Left lung (tissue), 10 donors: ENCODE data around the gene ZNF653. TPM values are rescaled to one million over a fixed set of nuclear protein-coding genes. Genes with fewer than 3 reads are reported as not detected.

ENCODE experiments used
- ATAC-seq: fragments of 200-7000 bp; cut with Tn5 transposase; one replicate; pipeline ENCODE4 v1.9.1; 2020; ENCODE audit warnings: moderate library complexity
- DNase-seq, 4 donors: peaks; one replicate each; pipeline ENCODE4 v3.0.0-alpha.2; 2013 to 2020
- H3K27ac ChIP-seq, 2 donors: fragments of 200-600 bp; sonication (generic) in 1 of 2; one replicate each; pipeline versions ENCODE4 v1.5.0 to v1.8.0; 2020 to 2021
- H3K27me3 ChIP-seq, 2 donors: fragments of 200-600 bp; sonication (generic) in 1 of 2; one replicate each; pipeline versions ENCODE4 v1.5.0 to v1.8.0; 2020 to 2021
- H3K36me3 ChIP-seq, 2 donors: fragments of 200-600 bp; sonication (generic) in 1 of 2; one replicate each; pipeline versions ENCODE4 v1.5.0 to v1.8.0; 2020 to 2021
- H3K4me1 ChIP-seq, 2 donors: fragments of 200-600 bp; one replicate each; pipeline ENCODE4 v1.8.0; 2021
- H3K4me3 ChIP-seq, 2 donors: fragments of 200-600 bp; sonication (generic) in 1 of 2; one replicate each; pipeline versions ENCODE4 v1.5.0 to v1.8.0; 2020 to 2021; ENCODE audit warnings: mild to moderate bottlenecking in 1 of 2
- H3K9me3 ChIP-seq, 2 donors: fragments of 200-600 bp; sonication (generic) in 1 of 2; one replicate each; pipeline versions ENCODE4 v1.5.0 to v1.8.0; 2020 to 2021
- intact Hi-C, 2 donors: fragments of 100-400 bp; cut with DNase I; formaldehyde crosslinking; loops; one replicate each; pipeline versions ENCODE4 v1.11.2 to v1.14.2; 2022
- polyA plus RNA-seq, 6 donors: library from polyadenylated mRNA; unstranded; fragments of 120-200 nt; gene quantifications; one replicate each; pipeline ENCODE4 v1.2.1, GENCODE V29; 2013; ENCODE audit not compliant: insufficient read length in 6 of 6
- total RNA-seq, 2 donors: library from RNA; stranded (reverse); fragmentation: NEBNext Ultra II Directional; extraction: Animal tissue kit (Norgen Biotek cat#: 25700); gene quantifications; one replicate each; pipeline ENCODE4 v1.2.1, GENCODE V29; 2021
- TF ChIP-seq, protein P1 (sequence below), 2 donors: fragments of 200-600 bp; sonication (generic) in 1 of 2; IDR thresholded peaks; one replicate each; pipeline versions ENCODE4 v1.5.0 to v1.8.0; 2021; ENCODE audit warnings: antibody characterized with exemption in 2 of 2
- donor health status: DM: no; HTN: yes; CAD: no.
- donor health status: DM: no; HTN: no; CAD: no.

Gene ZNF653
- total and polyA plus RNA-seq, 8 donors, result 7.3 to 10.1 (median 8.3) TPM

DNA sequence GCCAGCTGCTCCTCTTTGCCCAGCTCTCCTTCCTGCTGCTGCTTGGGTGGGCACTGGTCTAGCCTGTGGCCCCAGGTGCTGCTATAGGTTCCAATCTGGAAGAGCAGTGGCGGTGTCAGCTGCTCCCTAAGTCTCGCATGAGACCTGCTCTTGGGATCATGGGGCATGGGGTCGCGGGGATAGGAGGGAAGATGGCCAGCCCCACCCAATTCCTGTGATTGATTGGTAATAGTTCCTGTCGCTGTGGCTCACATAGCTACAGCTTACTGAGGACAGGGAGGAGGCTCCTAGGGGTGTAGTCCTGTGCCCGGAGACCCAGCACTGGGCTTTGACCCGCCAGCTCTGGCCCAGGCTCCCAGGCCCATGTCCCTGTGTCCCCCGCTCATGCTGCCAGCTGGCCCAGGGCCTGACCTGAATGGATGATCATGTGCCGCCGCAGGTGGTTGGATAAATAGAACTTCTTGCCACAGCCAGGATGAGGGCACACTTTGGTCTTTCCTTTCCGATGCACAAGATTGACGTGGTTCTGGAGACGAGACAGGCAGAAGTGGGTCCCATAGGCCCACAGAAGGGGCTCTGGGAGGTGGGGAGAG is 20.3 kb downstream of the ZNF653 start:
- H3K9me3 ChIP-seq, result no peaks in the 10 kb centered on the region
- TF ChIP-seq, protein P1, sequence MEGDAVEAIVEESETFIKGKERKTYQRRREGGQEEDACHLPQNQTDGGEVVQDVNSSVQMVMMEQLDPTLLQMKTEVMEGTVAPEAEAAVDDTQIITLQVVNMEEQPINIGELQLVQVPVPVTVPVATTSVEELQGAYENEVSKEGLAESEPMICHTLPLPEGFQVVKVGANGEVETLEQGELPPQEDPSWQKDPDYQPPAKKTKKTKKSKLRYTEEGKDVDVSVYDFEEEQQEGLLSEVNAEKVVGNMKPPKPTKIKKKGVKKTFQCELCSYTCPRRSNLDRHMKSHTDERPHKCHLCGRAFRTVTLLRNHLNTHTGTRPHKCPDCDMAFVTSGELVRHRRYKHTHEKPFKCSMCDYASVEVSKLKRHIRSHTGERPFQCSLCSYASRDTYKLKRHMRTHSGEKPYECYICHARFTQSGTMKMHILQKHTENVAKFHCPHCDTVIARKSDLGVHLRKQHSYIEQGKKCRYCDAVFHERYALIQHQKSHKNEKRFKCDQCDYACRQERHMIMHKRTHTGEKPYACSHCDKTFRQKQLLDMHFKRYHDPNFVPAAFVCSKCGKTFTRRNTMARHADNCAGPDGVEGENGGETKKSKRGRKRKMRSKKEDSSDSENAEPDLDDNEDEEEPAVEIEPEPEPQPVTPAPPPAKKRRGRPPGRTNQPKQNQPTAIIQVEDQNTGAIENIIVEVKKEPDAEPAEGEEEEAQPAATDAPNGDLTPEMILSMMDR (IDR thresholded peaks at IDR 0.05), result no peak
- peaks cover 0 to 43% of the 10 kb centered on the region in 2 donors for H3K36me3 ChIP-seq
- no peak for ATAC-seq
- intact Hi-C loops, result no loop called here
- H3K4me1 ChIP-seq, result peaks cover 10 to 32% of the 10 kb centered on the region in 2 donors
- H3K4me3 ChIP-seq, result no peak overlapping the region
- H3K27me3 ChIP-seq, result peaks cover 27 to 36% of the 10 kb centered on the region in 2 donors
- H3K27ac ChIP-seq, result no peak overlapping the region
- no peak for DNase-seq

DNA sequence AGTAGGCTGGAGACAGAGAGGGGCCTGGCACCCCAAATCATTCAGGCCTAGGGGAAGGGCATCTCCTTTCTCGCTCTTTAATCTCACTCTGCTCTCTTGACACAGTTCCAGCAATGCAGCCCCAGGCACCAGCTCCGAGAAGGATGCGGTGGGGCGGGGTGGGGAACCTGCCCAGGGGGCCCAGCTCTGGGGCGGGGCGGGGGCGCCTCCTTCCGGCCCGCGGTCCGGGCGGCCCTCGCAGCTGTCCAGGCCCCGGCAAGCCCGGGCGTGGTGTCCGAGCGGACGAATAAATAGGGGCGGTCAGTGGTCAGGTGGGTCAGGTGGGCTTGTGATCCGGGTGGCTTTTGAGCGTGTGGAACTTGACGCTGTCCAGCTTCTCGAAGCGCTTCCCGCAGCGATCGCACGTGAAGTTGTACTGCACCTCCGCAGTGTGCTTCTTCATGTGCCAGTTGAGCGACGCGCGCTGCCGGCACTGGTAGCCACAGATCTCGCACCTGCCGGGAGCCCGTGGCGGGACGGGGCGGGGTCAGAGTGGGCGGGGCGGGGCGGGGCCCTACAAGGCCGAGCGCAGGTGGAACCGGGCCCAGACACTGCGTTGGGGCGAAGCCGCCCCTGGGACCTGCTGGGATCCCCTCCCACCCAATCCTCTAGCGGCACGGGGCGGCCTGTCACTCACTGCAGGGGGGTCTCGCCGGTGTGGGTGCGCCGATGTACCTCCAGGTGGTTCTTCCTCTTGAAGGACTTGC is 22.1 kb downstream of the ZNF653 start:
- Histone ChIP-seq H3K4me1 (peaks cover 19 to 44% of the 10 kb centered on the region in 2 donors), H3K27ac (no peak overlapping the region), H3K9me3 (no peaks in the 10 kb centered on the region), H3K36me3 (peaks cover 0 to 30% of the 10 kb centered on the region in 2 donors), H3K4me3 (no peak overlapping the region), H3K27me3 (peaks cover 38 to 54% of the 10 kb centered on the region in 2 donors)
- TF ChIP-seq, protein P1 (IDR thresholded peaks at IDR 0.05), result no peak
- intact Hi-C loops, result no loop called here
- ATAC-seq (no peak), DNase-seq (no peak)

DNA sequence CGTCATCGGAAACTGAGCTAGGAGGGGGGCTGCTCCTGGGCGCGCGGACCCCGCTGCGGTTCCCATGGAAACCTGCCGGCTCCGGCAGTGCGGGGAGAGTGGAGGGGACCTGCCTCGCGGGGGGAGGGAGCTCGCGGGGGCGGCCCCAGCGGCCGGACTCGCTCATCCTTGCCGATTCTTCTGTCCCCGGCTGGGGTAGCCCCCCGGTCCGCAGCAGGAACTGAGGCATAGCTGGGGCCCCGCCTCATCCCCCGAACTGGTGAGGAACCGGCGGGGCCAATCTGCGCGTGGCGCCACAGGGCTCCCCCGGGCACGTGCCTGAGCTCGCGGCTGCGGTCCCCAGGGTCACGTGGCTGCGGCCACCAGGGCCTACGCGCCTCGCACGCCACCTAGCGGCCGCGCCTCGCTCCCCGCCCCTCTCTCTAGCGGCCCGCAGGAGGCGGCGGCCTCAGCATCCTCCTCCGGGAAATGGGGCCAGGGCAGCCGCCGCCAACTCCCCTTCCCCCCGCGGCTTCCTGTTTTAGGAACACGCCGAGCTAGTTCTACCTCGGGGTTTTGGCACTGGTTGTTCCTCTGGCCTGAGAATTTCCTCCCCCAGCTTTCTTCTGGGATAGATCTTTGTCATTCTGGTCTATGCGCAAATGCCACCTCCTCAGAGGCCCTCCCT is 23.1 kb downstream of the ZNF653 start:
- Histone ChIP-seq H3K9me3 (no peaks in the 10 kb centered on the region), H3K4me3 (peak overlapping the region; percentile 13 to 43), H3K27me3 (peaks cover 38 to 65% of the 10 kb centered on the region in 2 donors), H3K36me3 (peaks cover 0 to 29% of the 10 kb centered on the region in 2 donors), H3K27ac (no peak overlapping the region), H3K4me1 (peaks cover 19 to 44% of the 10 kb centered on the region in 2 donors)
- intact Hi-C loops, result no loop called here
- TF ChIP-seq, protein P1 (IDR thresholded peaks at IDR 0.05), result peak; percentile 96 to 98
- ATAC-seq (peak; percentile 93), DNase-seq (peak; percentile 59 to 97 (median 86))

DNA sequence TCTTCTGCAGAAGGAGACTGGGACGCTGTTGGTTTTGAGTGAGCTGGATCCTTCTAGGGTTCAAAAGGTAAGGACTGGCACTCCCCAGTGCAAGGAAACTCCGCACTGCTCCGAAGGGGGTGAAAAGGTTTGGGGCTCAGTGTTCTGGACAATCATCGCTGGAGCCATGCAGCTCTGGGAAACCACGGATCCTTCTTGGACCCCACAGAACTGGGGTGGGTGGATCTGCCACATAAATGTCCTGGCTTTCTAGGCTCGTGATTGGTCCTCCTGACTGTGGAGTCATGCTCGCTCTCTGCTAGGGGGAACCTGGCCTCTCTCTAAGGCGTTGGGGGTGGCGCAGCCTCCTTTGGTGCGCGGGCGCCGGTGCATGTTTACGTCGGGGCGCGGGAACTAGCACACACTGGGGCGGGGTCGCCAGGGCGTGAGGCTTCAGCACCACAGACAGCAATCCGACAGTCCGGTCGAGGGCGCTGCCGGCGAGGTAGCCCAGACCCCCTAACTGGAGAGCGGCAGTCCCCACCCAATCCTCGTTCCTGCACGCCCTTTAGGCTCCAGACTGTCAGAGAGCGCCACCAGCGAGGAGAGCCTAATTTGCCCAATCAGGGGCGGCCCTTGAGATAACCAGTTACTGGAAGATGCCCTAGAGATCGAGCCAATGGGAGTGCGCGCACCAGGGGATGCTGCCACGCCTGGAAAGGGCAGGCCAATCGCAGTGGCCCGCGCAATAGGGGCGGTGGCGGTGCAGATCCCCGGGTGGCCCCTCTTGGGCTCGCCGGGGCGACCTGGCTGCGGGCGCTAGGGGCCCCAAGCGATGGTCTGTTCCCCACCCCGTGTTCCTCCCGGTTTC is 23.9 kb downstream of the ZNF653 start:
- intact Hi-C loops, result no loop called here
- H3K9me3 ChIP-seq, result no peaks in the 10 kb centered on the region
- peaks cover 38 to 69% of the 10 kb centered on the region in 2 donors for H3K27me3 ChIP-seq
- peaks cover 19 to 44% of the 10 kb centered on the region in 2 donors for H3K4me1 ChIP-seq
- TF ChIP-seq, protein P1 (IDR thresholded peaks at IDR 0.05), result no peak
- peak; percentile 35 to 81 (median 60) for DNase-seq
- peak overlapping the region; percentile 13 to 43 for H3K4me3 ChIP-seq
- H3K27ac ChIP-seq, result no peak overlapping the region
- peaks cover 0 to 21% of the 10 kb centered on the region in 2 donors for H3K36me3 ChIP-seq
- ATAC-seq, result peak; percentile 73
